Uterus (tissue), 2 donors: Measurements from ENCODE around the gene SCUBE3.

Experiments used
- CTCF ChIP-seq, 4 experiments: fragments of 200-600 bp in 2 of 4; fragments of 450-650 bp in 2 of 4; sonication (generic) in 2 of 4; IDR thresholded peaks; one replicate each; pipeline ENCODE4 v1.5.1; 2016 to 2019; ENCODE audit warnings: antibody characterized with exemption in 4 of 4, mild to moderate bottlenecking in 2 of 4, moderate library complexity in 1 of 4
- POLR2A ChIP-seq, 2 donors: fragments of 450-650 bp; IDR thresholded peaks; one replicate each; pipeline ENCODE4 v1.6.1; 2016; ENCODE audit warnings: antibody characterized with exemption in 2 of 2, mild to moderate bottlenecking in 1 of 2, moderate library complexity in 1 of 2

GRCh38 chr6:35262596-35262995 lies 48.8 kb downstream of the SCUBE3 start:
- no peak for TF ChIP-seq CTCF (IDR thresholded peaks at IDR 0.05)
- TF ChIP-seq POLR2A (IDR thresholded peaks at IDR 0.05): no peak
